ENCODE data around the gene MPHOSPH8. TPM values are rescaled to one million over a fixed set of nuclear protein-coding genes. Genes with fewer than 3 reads are reported as not detected.
A peak's percentile ranks its signal among the peaks of the same experiment; 100 is the strongest.

MPHOSPH8 gene
- total RNA-seq, 3 donors from 2014 or later, result 27.2 to 65.0 (median 33.5) TPM

GRCh38 chr13:19607523-19608078 lies 25.9 kb upstream of the MPHOSPH8 start:
- ATAC-seq (no peak), DNase-seq (no peak)
- no peak for TF ChIP-seq CTCF (IDR thresholded peaks at IDR 0.05)
- intact Hi-C loops (cut with DNase I, micrococcal nuclease), result no loop called here
- H3K4me3 ChIP-seq, result no peak overlapping the region
- H3K9me3 ChIP-seq, result peaks cover 5% of the 10 kb centered on the region
- no peaks in the 10 kb centered on the region for H3K4me1 ChIP-seq (ENCODE audit: low read depth)
- no peaks in the 10 kb centered on the region for H3K36me3 ChIP-seq (ENCODE audit: low read depth)

- Histone ChIP-seq H3K9me3 (no peaks in the 10 kb centered on the region), H3K4me3 (no peak overlapping the region), H3K36me3 (ENCODE audit: low read depth) (no peaks in the 10 kb centered on the region), H3K4me1 (ENCODE audit: low read depth) (no peaks in the 10 kb centered on the region)
- TF ChIP-seq CTCF (IDR thresholded peaks at IDR 0.05), result no peak
- ATAC-seq, result peak; percentile 74
- intact Hi-C loops (cut with DNase I, micrococcal nuclease), result no loop called here
- DNase-seq, result peak in 1 of 3 donors; percentile 68
Observed at GRCh38 chr13:19618977-19619376, 14.5 kb upstream of the MPHOSPH8 start.

- DNase-seq (peak in 1 of 3 donors; percentile 9), ATAC-seq (peak; percentile 51)
- Histone ChIP-seq H3K9me3 (no peaks in the 10 kb centered on the region), H3K36me3 (ENCODE audit: low read depth) (no peaks in the 10 kb centered on the region), H3K4me1 (ENCODE audit: low read depth) (no peaks in the 10 kb centered on the region), H3K4me3 (no peak overlapping the region)
- TF ChIP-seq CTCF (IDR thresholded peaks at IDR 0.05), result no peak
- intact Hi-C loops (cut with DNase I, micrococcal nuclease), result no loop called here
Observed at GRCh38 chr13:19622193-19622592, 11.3 kb upstream of the MPHOSPH8 start.

DNA sequence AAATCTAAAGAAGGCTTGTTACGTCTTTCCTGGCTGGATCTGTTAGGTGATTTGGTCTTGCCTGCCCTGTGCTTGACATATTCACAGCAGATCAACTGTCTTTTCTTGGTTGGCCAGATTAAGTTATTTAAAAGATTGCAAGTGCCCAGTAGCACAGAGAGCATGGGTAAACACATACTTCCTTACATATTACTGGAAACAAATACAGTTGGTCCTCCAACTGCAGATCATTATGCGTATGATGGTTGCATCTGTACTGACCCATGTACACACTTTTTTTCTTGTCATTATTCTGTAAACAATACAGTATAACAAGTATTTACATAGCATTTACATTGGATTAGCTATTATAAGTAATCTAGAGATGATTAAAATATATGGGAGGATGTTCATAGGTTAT lies 9.2 kb upstream of the MPHOSPH8 start:
- DNase-seq (no peak), ATAC-seq (no peak)
- no peaks in the 10 kb centered on the region for H3K9me3 ChIP-seq
- no peaks in the 10 kb centered on the region for H3K36me3 ChIP-seq (ENCODE audit: low read depth)
- no peak for TF ChIP-seq CTCF (IDR thresholded peaks at IDR 0.05)
- H3K4me3 ChIP-seq, result no peak overlapping the region
- H3K4me1 ChIP-seq (ENCODE audit: low read depth), result no peaks in the 10 kb centered on the region
- intact Hi-C loops (cut with DNase I, micrococcal nuclease), result no loop called here

GRCh38 chr13:19632915-19633478 lies 462 bp upstream of the MPHOSPH8 start:
- H3K4me3 ChIP-seq, result peak overlapping the region; percentile 92
- H3K36me3 ChIP-seq (ENCODE audit: low read depth), result no peaks in the 10 kb centered on the region
- H3K9me3 ChIP-seq, result no peaks in the 10 kb centered on the region
- peaks cover 17% of the 10 kb centered on the region for H3K4me1 ChIP-seq (ENCODE audit: low read depth)
- intact Hi-C loops (cut with DNase I, micrococcal nuclease), result no loop called here
- DNase-seq (no peak), ATAC-seq (peak; percentile 70)
- no peak for TF ChIP-seq CTCF (IDR thresholded peaks at IDR 0.05)
